GM23338 (cell line): Measurements from ENCODE around the gene HSD17B2.

Experiments
- CREB1 ChIP-seq: fragments of 250-450 bp; sonication (Bioruptor Pico); IDR thresholded peaks from 2 replicates; pipeline ENCODE4 v1.5.0; 2020; ENCODE audit warnings: low read depth, mild to moderate bottlenecking, moderate library complexity
- EZH2 ChIP-seq: fragments of 200-600 bp; sonication (generic); IDR thresholded peaks from one replicate; pipeline ENCODE4 v1.8.0; 2017; ENCODE audit warnings: antibody characterized with exemption, mild to moderate bottlenecking, low read depth; ENCODE audit not compliant: unreplicated experiment
- EZH2phosphoT487 ChIP-seq: fragments of 200-600 bp; sonication (generic); IDR thresholded peaks from one replicate; pipeline ENCODE4 v1.8.1; 2018; ENCODE audit warnings: antibody characterized with exemption; ENCODE audit not compliant: unreplicated experiment
- POLR2AphosphoS5 ChIP-seq: IDR thresholded peaks from 2 replicates; pipeline ENCODE4 v1.6.1; 2016; ENCODE audit warnings: antibody characterized with exemption, low read depth
- REST ChIP-seq: IDR thresholded peaks from one replicate; pipeline ENCODE4 v1.6.1; 2018; ENCODE audit warnings: antibody characterized with exemption; ENCODE audit not compliant: unreplicated experiment
- ZNF462 ChIP-seq: fragments of 250-450 bp; sonication (Bioruptor Pico); IDR thresholded peaks from 2 replicates; pipeline ENCODE4 v1.5.0; 2020; ENCODE audit warnings: mild to moderate bottlenecking, moderate library complexity
- TF ChIP-seq, protein P1 (sequence below), 2 experiments: fragments of 200-600 bp in 1 of 2; sonication (generic) in 1 of 2; conservative IDR thresholded peaks; 2 replicates each; pipeline versions ENCODE4 v1.5.1 to v1.6.1; 2016 to 2017; ENCODE audit warnings: antibody characterized with exemption in 2 of 2, low read depth in 2 of 2, mild to moderate bottlenecking in 2 of 2, moderate library complexity in 1 of 2

DNA sequence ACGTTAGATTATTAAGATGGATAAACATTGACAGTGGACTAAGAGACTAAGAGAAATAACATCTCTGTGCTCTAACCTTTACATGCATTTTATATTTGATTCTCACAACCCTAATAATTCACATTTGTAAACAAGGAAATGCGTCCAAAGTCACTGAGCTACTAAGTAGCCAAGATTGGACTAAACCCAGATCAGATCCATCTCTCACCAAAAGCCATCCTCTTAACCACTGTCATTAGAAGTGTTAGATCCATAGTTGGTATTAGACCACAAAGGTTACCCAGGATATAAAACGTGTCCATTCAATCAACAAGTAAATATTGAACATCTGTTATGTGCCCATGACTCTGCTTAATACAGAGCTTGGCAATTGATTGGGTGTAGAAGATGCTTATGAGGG lies 5.2 kb downstream of the HSD17B2 start:
- TF ChIP-seq POLR2AphosphoS5, result no peak
- TF ChIP-seq, protein P1, sequence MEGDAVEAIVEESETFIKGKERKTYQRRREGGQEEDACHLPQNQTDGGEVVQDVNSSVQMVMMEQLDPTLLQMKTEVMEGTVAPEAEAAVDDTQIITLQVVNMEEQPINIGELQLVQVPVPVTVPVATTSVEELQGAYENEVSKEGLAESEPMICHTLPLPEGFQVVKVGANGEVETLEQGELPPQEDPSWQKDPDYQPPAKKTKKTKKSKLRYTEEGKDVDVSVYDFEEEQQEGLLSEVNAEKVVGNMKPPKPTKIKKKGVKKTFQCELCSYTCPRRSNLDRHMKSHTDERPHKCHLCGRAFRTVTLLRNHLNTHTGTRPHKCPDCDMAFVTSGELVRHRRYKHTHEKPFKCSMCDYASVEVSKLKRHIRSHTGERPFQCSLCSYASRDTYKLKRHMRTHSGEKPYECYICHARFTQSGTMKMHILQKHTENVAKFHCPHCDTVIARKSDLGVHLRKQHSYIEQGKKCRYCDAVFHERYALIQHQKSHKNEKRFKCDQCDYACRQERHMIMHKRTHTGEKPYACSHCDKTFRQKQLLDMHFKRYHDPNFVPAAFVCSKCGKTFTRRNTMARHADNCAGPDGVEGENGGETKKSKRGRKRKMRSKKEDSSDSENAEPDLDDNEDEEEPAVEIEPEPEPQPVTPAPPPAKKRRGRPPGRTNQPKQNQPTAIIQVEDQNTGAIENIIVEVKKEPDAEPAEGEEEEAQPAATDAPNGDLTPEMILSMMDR (conservative IDR thresholded peaks at IDR 0.05; ENCODE audit: low read depth in 2 of 2), result no peak
- no peak for TF ChIP-seq EZH2phosphoT487
- no peak for TF ChIP-seq EZH2
- no peak for TF ChIP-seq REST
- TF ChIP-seq ZNF462 (CRISPR knock-in tag), result no peak
- no peak for TF ChIP-seq CREB1 (CRISPR knock-in tag)
